Uterus (tissue), 2 donors: Measurements from ENCODE around the gene ARHGAP10.

ENCODE experiments used
- POLR2A ChIP-seq, 2 donors: fragments of 450-650 bp; IDR thresholded peaks; one replicate each; pipeline ENCODE4 v1.6.1; 2016; ENCODE audit warnings: antibody characterized with exemption in 2 of 2, mild to moderate bottlenecking in 1 of 2, moderate library complexity in 1 of 2
- TF ChIP-seq, protein P1 (sequence below), 4 experiments: fragments of 200-600 bp in 2 of 4; fragments of 450-650 bp in 2 of 4; sonication (generic) in 2 of 4; IDR thresholded peaks; one replicate each; pipeline ENCODE4 v1.5.1; 2016 to 2019; ENCODE audit warnings: antibody characterized with exemption in 4 of 4, mild to moderate bottlenecking in 2 of 4, moderate library complexity in 1 of 4

- TF ChIP-seq, protein P1, sequence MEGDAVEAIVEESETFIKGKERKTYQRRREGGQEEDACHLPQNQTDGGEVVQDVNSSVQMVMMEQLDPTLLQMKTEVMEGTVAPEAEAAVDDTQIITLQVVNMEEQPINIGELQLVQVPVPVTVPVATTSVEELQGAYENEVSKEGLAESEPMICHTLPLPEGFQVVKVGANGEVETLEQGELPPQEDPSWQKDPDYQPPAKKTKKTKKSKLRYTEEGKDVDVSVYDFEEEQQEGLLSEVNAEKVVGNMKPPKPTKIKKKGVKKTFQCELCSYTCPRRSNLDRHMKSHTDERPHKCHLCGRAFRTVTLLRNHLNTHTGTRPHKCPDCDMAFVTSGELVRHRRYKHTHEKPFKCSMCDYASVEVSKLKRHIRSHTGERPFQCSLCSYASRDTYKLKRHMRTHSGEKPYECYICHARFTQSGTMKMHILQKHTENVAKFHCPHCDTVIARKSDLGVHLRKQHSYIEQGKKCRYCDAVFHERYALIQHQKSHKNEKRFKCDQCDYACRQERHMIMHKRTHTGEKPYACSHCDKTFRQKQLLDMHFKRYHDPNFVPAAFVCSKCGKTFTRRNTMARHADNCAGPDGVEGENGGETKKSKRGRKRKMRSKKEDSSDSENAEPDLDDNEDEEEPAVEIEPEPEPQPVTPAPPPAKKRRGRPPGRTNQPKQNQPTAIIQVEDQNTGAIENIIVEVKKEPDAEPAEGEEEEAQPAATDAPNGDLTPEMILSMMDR (IDR thresholded peaks at IDR 0.05), result no peak
- TF ChIP-seq POLR2A (IDR thresholded peaks at IDR 0.05), result no peak
These were observed 226.7 kb downstream of the ARHGAP10 start for GRCh38 chr4:147958489-147959065.
